Measurements from ENCODE around the gene DAZL.

GRCh38 chr3:16653712-16654111, 48.5 kb upstream of the DAZL start:
- no peak for TF ChIP-seq CTCF (IDR thresholded peaks at IDR 0.05)
- TF ChIP-seq POLR2A (IDR thresholded peaks at IDR 0.05): no peak
